ENCODE results near the gene KRT77.

Gene KRT77

GRCh38 chr12:52740584-52740983 is 37.3 kb upstream of the KRT77 start:
- Histone ChIP-seq H3K4me3 (ENCODE audit: low read length) (no peak overlapping the region), H3K9me3 (replicated peaks; ENCODE audit: low read length) (no peaks in the 10 kb centered on the region), H3K36me3 (ENCODE audit: insufficient read depth, low read length) (no peaks in the 10 kb centered on the region), H3K4me2 (ENCODE audit: low read length) (no peak overlapping the region), H3K4me1 (ENCODE audit: control insufficient read depth, insufficient read depth, low read length) (no peaks in the 10 kb centered on the region), H3K9ac (ENCODE audit: low read depth, low read length) (no peak overlapping the region), H3K27me3 (ENCODE audit: control insufficient read depth, insufficient read depth, low read length) (peaks cover 10% of the 10 kb centered on the region)

- peaks cover 4% of the 10 kb centered on the region for H3K27me3 ChIP-seq (ENCODE audit: control insufficient read depth, insufficient read depth, low read length)
- no peak overlapping the region for H3K4me2 ChIP-seq (ENCODE audit: low read length)
- no peaks in the 10 kb centered on the region for H3K4me1 ChIP-seq (ENCODE audit: control insufficient read depth, insufficient read depth, low read length)
- no peak overlapping the region for H3K4me3 ChIP-seq (ENCODE audit: low read length)
- no peaks in the 10 kb centered on the region for H3K9me3 ChIP-seq (replicated peaks; ENCODE audit: low read length)
- H3K36me3 ChIP-seq (ENCODE audit: insufficient read depth, low read length): no peaks in the 10 kb centered on the region
- H3K9ac ChIP-seq (ENCODE audit: low read depth, low read length): no peak overlapping the region
Observed at GRCh38 chr12:52739963-52740362, 36.6 kb upstream of the KRT77 start.

GRCh38 chr12:52735816-52736632 is 32.7 kb upstream of the KRT77 start:
- Histone ChIP-seq H3K4me3 (ENCODE audit: low read length) (no peak overlapping the region), H3K9me3 (replicated peaks; ENCODE audit: low read length) (no peaks in the 10 kb centered on the region), H3K36me3 (ENCODE audit: insufficient read depth, low read length) (no peaks in the 10 kb centered on the region), H3K9ac (ENCODE audit: low read depth, low read length) (no peak overlapping the region), H3K27me3 (ENCODE audit: control insufficient read depth, insufficient read depth, low read length) (peaks cover 5% of the 10 kb centered on the region), H3K4me2 (ENCODE audit: low read length) (no peak overlapping the region), H3K4me1 (ENCODE audit: control insufficient read depth, insufficient read depth, low read length) (no peaks in the 10 kb centered on the region)

- H3K4me3 ChIP-seq (ENCODE audit: low read length): no peak overlapping the region
- no peak overlapping the region for H3K4me2 ChIP-seq (ENCODE audit: low read length)
- peaks cover 5% of the 10 kb centered on the region for H3K27me3 ChIP-seq (ENCODE audit: control insufficient read depth, insufficient read depth, low read length)
- H3K36me3 ChIP-seq (ENCODE audit: insufficient read depth, low read length): no peaks in the 10 kb centered on the region
- no peak overlapping the region for H3K9ac ChIP-seq (ENCODE audit: low read depth, low read length)
- H3K4me1 ChIP-seq (ENCODE audit: control insufficient read depth, insufficient read depth, low read length): no peaks in the 10 kb centered on the region
- H3K9me3 ChIP-seq (replicated peaks; ENCODE audit: low read length): no peaks in the 10 kb centered on the region
Observed at GRCh38 chr12:52735106-52735505, 31.8 kb upstream of the KRT77 start.

GRCh38 chr12:52730793-52731192 is 27.5 kb upstream of the KRT77 start:
- Histone ChIP-seq H3K27me3 (ENCODE audit: control insufficient read depth, insufficient read depth, low read length) (peaks cover 19% of the 10 kb centered on the region), H3K36me3 (ENCODE audit: insufficient read depth, low read length) (no peaks in the 10 kb centered on the region), H3K4me1 (ENCODE audit: control insufficient read depth, insufficient read depth, low read length) (no peaks in the 10 kb centered on the region), H3K9ac (ENCODE audit: low read depth, low read length) (no peak overlapping the region), H3K4me3 (ENCODE audit: low read length) (no peak overlapping the region), H3K4me2 (ENCODE audit: low read length) (no peak overlapping the region), H3K9me3 (replicated peaks; ENCODE audit: low read length) (no peaks in the 10 kb centered on the region)

- H3K27me3 ChIP-seq (ENCODE audit: control insufficient read depth, insufficient read depth, low read length): peaks cover 19% of the 10 kb centered on the region
- H3K9ac ChIP-seq (ENCODE audit: low read depth, low read length): no peak overlapping the region
- H3K9me3 ChIP-seq (replicated peaks; ENCODE audit: low read length): no peaks in the 10 kb centered on the region
- no peaks in the 10 kb centered on the region for H3K36me3 ChIP-seq (ENCODE audit: insufficient read depth, low read length)
- no peaks in the 10 kb centered on the region for H3K4me1 ChIP-seq (ENCODE audit: control insufficient read depth, insufficient read depth, low read length)
- no peak overlapping the region for H3K4me3 ChIP-seq (ENCODE audit: low read length)
- no peak overlapping the region for H3K4me2 ChIP-seq (ENCODE audit: low read length)
Observed at GRCh38 chr12:52730383-52730782, 27.1 kb upstream of the KRT77 start.

- peaks cover 16% of the 10 kb centered on the region for H3K27me3 ChIP-seq (ENCODE audit: control insufficient read depth, insufficient read depth, low read length)
- H3K4me2 ChIP-seq (ENCODE audit: low read length): no peak overlapping the region
- no peak overlapping the region for H3K4me3 ChIP-seq (ENCODE audit: low read length)
- no peaks in the 10 kb centered on the region for H3K36me3 ChIP-seq (ENCODE audit: insufficient read depth, low read length)
- no peak overlapping the region for H3K9ac ChIP-seq (ENCODE audit: low read depth, low read length)
- no peaks in the 10 kb centered on the region for H3K4me1 ChIP-seq (ENCODE audit: control insufficient read depth, insufficient read depth, low read length)
- no peaks in the 10 kb centered on the region for H3K9me3 ChIP-seq (replicated peaks; ENCODE audit: low read length)
Observed at GRCh38 chr12:52729147-52729546, 25.8 kb upstream of the KRT77 start.

- no peaks in the 10 kb centered on the region for H3K4me1 ChIP-seq (ENCODE audit: control insufficient read depth, insufficient read depth, low read length)
- H3K4me3 ChIP-seq (ENCODE audit: low read length): no peak overlapping the region
- H3K36me3 ChIP-seq (ENCODE audit: insufficient read depth, low read length): no peaks in the 10 kb centered on the region
- no peaks in the 10 kb centered on the region for H3K9me3 ChIP-seq (replicated peaks; ENCODE audit: low read length)
- H3K27me3 ChIP-seq (ENCODE audit: control insufficient read depth, insufficient read depth, low read length): peaks cover 14% of the 10 kb centered on the region
- no peak overlapping the region for H3K9ac ChIP-seq (ENCODE audit: low read depth, low read length)
- H3K4me2 ChIP-seq (ENCODE audit: low read length): no peak overlapping the region
Observed at GRCh38 chr12:52728374-52728773, 25.1 kb upstream of the KRT77 start.

- H3K36me3 ChIP-seq (ENCODE audit: insufficient read depth, low read length): no peaks in the 10 kb centered on the region
- H3K9ac ChIP-seq (ENCODE audit: low read depth, low read length): no peak overlapping the region
- no peaks in the 10 kb centered on the region for H3K4me1 ChIP-seq (ENCODE audit: control insufficient read depth, insufficient read depth, low read length)
- H3K4me3 ChIP-seq (ENCODE audit: low read length): no peak overlapping the region
- no peak overlapping the region for H3K4me2 ChIP-seq (ENCODE audit: low read length)
- H3K9me3 ChIP-seq (replicated peaks; ENCODE audit: low read length): no peaks in the 10 kb centered on the region
- H3K27me3 ChIP-seq (ENCODE audit: control insufficient read depth, insufficient read depth, low read length): peaks cover 24% of the 10 kb centered on the region
Observed at GRCh38 chr12:52727037-52727436, 23.7 kb upstream of the KRT77 start.

GRCh38 chr12:52726451-52726850 is 23.1 kb upstream of the KRT77 start:
- Histone ChIP-seq H3K9me3 (replicated peaks; ENCODE audit: low read length) (no peaks in the 10 kb centered on the region), H3K27me3 (ENCODE audit: control insufficient read depth, insufficient read depth, low read length) (peaks cover 27% of the 10 kb centered on the region), H3K4me2 (ENCODE audit: low read length) (no peak overlapping the region), H3K4me1 (ENCODE audit: control insufficient read depth, insufficient read depth, low read length) (no peaks in the 10 kb centered on the region), H3K36me3 (ENCODE audit: insufficient read depth, low read length) (no peaks in the 10 kb centered on the region), H3K9ac (ENCODE audit: low read depth, low read length) (no peak overlapping the region), H3K4me3 (ENCODE audit: low read length) (no peak overlapping the region)

- H3K4me1 ChIP-seq (ENCODE audit: control insufficient read depth, insufficient read depth, low read length): no peaks in the 10 kb centered on the region
- H3K36me3 ChIP-seq (ENCODE audit: insufficient read depth, low read length): no peaks in the 10 kb centered on the region
- no peaks in the 10 kb centered on the region for H3K9me3 ChIP-seq (replicated peaks; ENCODE audit: low read length)
- H3K4me2 ChIP-seq (ENCODE audit: low read length): no peak overlapping the region
- peaks cover 27% of the 10 kb centered on the region for H3K27me3 ChIP-seq (ENCODE audit: control insufficient read depth, insufficient read depth, low read length)
- no peak overlapping the region for H3K9ac ChIP-seq (ENCODE audit: low read depth, low read length)
- no peak overlapping the region for H3K4me3 ChIP-seq (ENCODE audit: low read length)
Observed at GRCh38 chr12:52724384-52724783, 21.1 kb upstream of the KRT77 start.

GRCh38 chr12:52722680-52723079 is 19.4 kb upstream of the KRT77 start:
- peaks cover 35% of the 10 kb centered on the region for H3K27me3 ChIP-seq (ENCODE audit: control insufficient read depth, insufficient read depth, low read length)
- no peak overlapping the region for H3K4me2 ChIP-seq (ENCODE audit: low read length)
- H3K9ac ChIP-seq (ENCODE audit: low read depth, low read length): no peak overlapping the region
- H3K36me3 ChIP-seq (ENCODE audit: insufficient read depth, low read length): no peaks in the 10 kb centered on the region
- H3K4me3 ChIP-seq (ENCODE audit: low read length): no peak overlapping the region
- no peaks in the 10 kb centered on the region for H3K4me1 ChIP-seq (ENCODE audit: control insufficient read depth, insufficient read depth, low read length)
- no peaks in the 10 kb centered on the region for H3K9me3 ChIP-seq (replicated peaks; ENCODE audit: low read length)

All from skeletal muscle satellite cell (primary cell).